Sigmoid colon (tissue), 7 donors: ENCODE measurements around the gene MRPL37. TPM values are rescaled to one million over a fixed set of nuclear protein-coding genes. Genes with fewer than 3 reads are reported as not detected.

Experiments
- DNase-seq: peaks from one replicate; pipeline ENCODE4 v3.0.0-alpha.2; 2019
- H3K27ac ChIP-seq, 4 donors: fragments of 200-600 bp; sonication (generic); one replicate each; pipeline ENCODE4 v1.5.1; 2016 to 2019; ENCODE audit warnings: mild to moderate bottlenecking in 1 of 4
- H3K27me3 ChIP-seq, 3 donors: fragments of 200-600 bp; sonication (generic); one replicate each; pipeline ENCODE4 v1.5.1; 2019; ENCODE audit warnings: mild to moderate bottlenecking in 1 of 3
- H3K36me3 ChIP-seq, 4 donors: fragments of 200-600 bp; sonication (generic); one replicate each; pipeline ENCODE4 v1.5.1; 2016 to 2019
- H3K4me1 ChIP-seq, 4 donors: fragments of 200-600 bp; sonication (generic); one replicate each; pipeline ENCODE4 v1.5.1; 2017 to 2019
- H3K4me3 ChIP-seq, 4 donors: fragments of 200-600 bp; sonication (generic); one replicate each; pipeline ENCODE4 v1.5.1; 2017 to 2019; ENCODE audit warnings: mild to moderate bottlenecking in 2 of 4, moderate library complexity in 1 of 4
- H3K9me3 ChIP-seq, 4 donors: fragments of 200-600 bp in 3 of 4; sonication (generic) in 3 of 4; one replicate each; pipeline versions ENCODE4 v1.5.1 to v1.6.1; 2013 to 2019
- CTCF ChIP-seq, 4 experiments: fragments of 450-650 bp in 3 of 4; fragments of 200-600 bp in 1 of 4; IDR thresholded peaks; one replicate each; pipeline ENCODE4 v1.5.1; 2016 to 2019; ENCODE audit warnings: antibody characterized with exemption in 4 of 4, mild to moderate bottlenecking in 3 of 4, moderate library complexity in 2 of 4
- EP300 ChIP-seq, 4 donors: sonication (generic); formaldehyde crosslinking; IDR thresholded peaks; one replicate each; pipeline ENCODE4 v1.6.1; 2017; ENCODE audit warnings: antibody characterized with exemption in 4 of 4
- POLR2A ChIP-seq, 2 donors: fragments of 450-650 bp; IDR thresholded peaks; one replicate each; pipeline ENCODE4 v1.6.1; 2016; ENCODE audit warnings: antibody characterized with exemption in 2 of 2, mild to moderate bottlenecking in 2 of 2, moderate library complexity in 2 of 2
- POLR2AphosphoS5 ChIP-seq, 4 donors: sonication (generic); formaldehyde crosslinking; IDR thresholded peaks; one replicate each; pipeline ENCODE4 v1.6.1; 2017; ENCODE audit warnings: antibody characterized with exemption in 4 of 4
- WGBS, 2 donors: extraction: QIAGEN DNeasy Blood & Tissue Kit; methylation state at CpG; one replicate each; pipeline ENCODE4 v1.1.7; 2013; 5-methylcytosine and 5-hydroxymethylcytosine counted together
- intact Hi-C: fragments of 100-400 bp; cut with DNase I; formaldehyde crosslinking; loops from one replicate; pipeline ENCODE4 v1.15.1; 2023
- polyA plus RNA-seq, 3 donors: library from polyadenylated mRNA; stranded (reverse); fragments of 200-250 nt; gene quantifications; one replicate each; pipeline ENCODE4 v1.2.3, GENCODE V29; 2013
- total RNA-seq, 4 donors: library from RNA; depleted of rRNA; stranded (reverse); fragments of >200 nt; gene quantifications; one replicate each; pipeline ENCODE4 v1.1.0, GENCODE V29; 2016
- donor health status: healthy with polysubstance abuse.
- donor health status: Bipolar disorder and iron deficiency.
- donor health status: healthy.

MRPL37 gene
- 10 to 100 TPM; 40.7 to 64.2 (median 55.8) TPM for total RNA-seq
- polyA plus RNA-seq, result 10 to 100 TPM; 59.2 to 80.2 (median 66.1) TPM

- Histone ChIP-seq H3K4me1 (peaks cover 0 to 36% (median 23%) of the 10 kb centered on the region in 4 donors), H3K9me3 (no peaks in the 10 kb centered on the region), H3K4me3 (peak within 1 kb of the TSS; percentile 63 to 96 (median 84)), H3K27me3 (no peaks in the 10 kb centered on the region), H3K36me3 (peaks cover under 1 to 25% (median 10%) of the 10 kb centered on the region in 4 donors), H3K27ac (peak within 1 kb of the TSS; percentile 80 to 87 (median 81))
- DNase-seq, result peak; percentile 96
- TF ChIP-seq POLR2AphosphoS5 (IDR thresholded peaks at IDR 0.05) (peak; percentile 48 to 81 (median 80)), CTCF (IDR thresholded peaks at IDR 0.05) (no peak), POLR2A (IDR thresholded peaks at IDR 0.05) (peak in 1 of 2 donors; percentile 32), EP300 (IDR thresholded peaks at IDR 0.05) (no peak)
- 0% methylated on average over 51 of the region's 51 CpGs for WGBS, 2 donors
- intact Hi-C loops, result loop anchor here (1.0 to 5.0 kb wide), 3 partner anchors 72 to 288 kb away; partner anchors contain the start of gene SSBP3
Observed at GRCh38 chr1:54199765-54200518, at the start of gene MRPL37, which contains the start of gene CYB5RL. Gene MRPL37, plus strand, starts transcription at chr1:54200167. Its CDS starts 77 bp downstream, at chr1:54200244. Gene CYB5RL, minus strand, starts transcription at chr1:54200030. Its CDS starts 4,414 bp downstream, at chr1:54195616.

- no peaks in the 10 kb centered on the region for H3K27me3 ChIP-seq
- no peak overlapping the region for H3K27ac ChIP-seq
- TF ChIP-seq CTCF (IDR thresholded peaks at IDR 0.05) (no peak), POLR2A (IDR thresholded peaks at IDR 0.05) (no peak), EP300 (IDR thresholded peaks at IDR 0.05) (no peak), POLR2AphosphoS5 (IDR thresholded peaks at IDR 0.05) (no peak)
- H3K36me3 ChIP-seq, result no peaks in the 10 kb centered on the region
- H3K4me3 ChIP-seq, result no peak overlapping the region
- peaks cover 0 to 6% (median 0%) of the 10 kb centered on the region in 4 donors for H3K4me1 ChIP-seq
- 86 to 89% methylated on average over 5 of the region's 5 CpGs for WGBS, 2 donors
- intact Hi-C loops, result no loop called here
- H3K9me3 ChIP-seq, result no peaks in the 10 kb centered on the region
- no peak for DNase-seq
Observed at GRCh38 chr1:54151013-54151412, 49.0 kb upstream of the MRPL37 start.

GRCh38 chr1:54152696-54153095, 47.3 kb upstream of the MRPL37 start, which contains the start of gene CDCP2:
Gene CDCP2, minus strand, starts transcription at chr1:54153000. Its CDS starts 78 bp downstream, at chr1:54152922.
- TF ChIP-seq POLR2A (IDR thresholded peaks at IDR 0.05) (no peak), EP300 (IDR thresholded peaks at IDR 0.05) (no peak), CTCF (IDR thresholded peaks at IDR 0.05) (no peak), POLR2AphosphoS5 (IDR thresholded peaks at IDR 0.05) (no peak)
- Histone ChIP-seq H3K27ac (peak within 1 kb of the TSS in 1 of 4 donors; percentile 20), H3K9me3 (no peaks in the 10 kb centered on the region), H3K4me3 (no peak within 1 kb of the TSS), H3K27me3 (no peaks in the 10 kb centered on the region), H3K4me1 (peaks cover 0 to 6% (median 0%) of the 10 kb centered on the region in 4 donors), H3K36me3 (no peaks in the 10 kb centered on the region)
- 93 to 97% methylated on average over 5 of the region's 5 CpGs for WGBS, 2 donors
- intact Hi-C loops, result no loop called here
- DNase-seq, result no peak

- Histone ChIP-seq H3K4me3 (no peak overlapping the region), H3K9me3 (no peaks in the 10 kb centered on the region), H3K27ac (peak overlapping the region in 1 of 4 donors; percentile 20), H3K27me3 (no peaks in the 10 kb centered on the region), H3K4me1 (peaks cover 0 to 6% (median 0%) of the 10 kb centered on the region in 4 donors), H3K36me3 (no peaks in the 10 kb centered on the region)
- intact Hi-C loops, result no loop called here
- DNase-seq, result peak; percentile 80
- TF ChIP-seq POLR2AphosphoS5 (IDR thresholded peaks at IDR 0.05) (no peak), POLR2A (IDR thresholded peaks at IDR 0.05) (no peak)
- 59 to 72% methylated on average over 19 of the region's 19 CpGs for WGBS, 2 donors
Observed at GRCh38 chr1:54153535-54154439, 46.2 kb upstream of the MRPL37 start.
